COR-L47 (cell line): ENCODE results near the gene MED1.

Experiments used
- DNase-seq: peaks from one replicate; lab custom pipeline; 2025; lab: John Stamatoyannopoulos, UW

The MED1 gene

DNA sequence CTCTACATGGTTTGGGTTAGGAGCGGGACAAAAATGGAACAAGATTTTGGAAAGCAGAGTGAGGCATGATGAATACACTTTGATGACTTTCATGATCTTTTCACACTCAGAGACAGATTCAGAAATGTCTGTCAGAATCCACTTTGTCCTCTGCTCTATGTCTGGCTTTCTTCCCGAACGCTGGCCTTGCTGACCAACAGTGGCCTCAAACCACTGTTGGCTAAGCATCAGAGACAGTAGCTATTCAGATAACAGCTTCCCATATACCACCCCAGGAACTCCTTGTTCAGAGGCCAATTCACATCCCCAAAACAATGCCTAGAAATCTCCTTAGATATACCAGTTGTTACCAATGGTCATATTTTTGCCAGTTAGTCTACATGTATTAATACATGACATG is 90.5 kb downstream of the MED1 start:
- DNase-seq, result no peak

GRCh38 chr17:39359994-39360393 is 91.1 kb downstream of the MED1 start:
- no peak for DNase-seq

GRCh38 chr17:39357986-39358385 is 93.1 kb downstream of the MED1 start:
- no peak for DNase-seq

GRCh38 chr17:39357488-39357887 is 93.6 kb downstream of the MED1 start:
- no peak for DNase-seq
